ENCODE measurements around the gene MLKL.

The MLKL gene

DNA sequence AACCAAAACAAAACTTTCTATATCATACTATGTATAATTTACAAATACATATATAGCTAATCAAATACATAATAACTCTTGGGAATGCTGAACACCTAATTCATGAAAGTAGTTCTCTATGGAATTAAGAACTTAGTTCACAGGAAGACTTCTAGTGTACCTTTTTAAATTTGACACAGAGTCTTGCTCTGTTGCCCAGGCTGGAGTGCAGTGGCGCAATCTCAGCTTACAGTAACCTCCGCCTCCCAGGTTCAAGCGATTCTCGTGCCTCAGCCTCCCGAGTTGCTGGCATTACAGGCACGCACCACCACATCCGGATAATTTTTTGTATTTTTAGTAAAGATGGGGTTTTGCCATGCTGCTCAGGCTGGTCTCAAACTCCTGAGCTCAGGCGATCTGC, 58.7 kb downstream of the MLKL start:
- no peak for DNase-seq
- H3K27me3 ChIP-seq (replicated peaks in 2 of 5; ENCODE audit: control insufficient read depth in 4 of 5, insufficient read depth in 5 of 5, low read length in 4 of 5) = no peaks in the 10 kb centered on the region
- H3K9me3 ChIP-seq (ENCODE audit: control extremely low read depth in 1 of 5, control insufficient read depth in 4 of 5, insufficient read depth in 2 of 5, low read depth in 1 of 5, low read length in 4 of 5) = no peaks in the 10 kb centered on the region
- H3K4me3 ChIP-seq (ENCODE audit: control insufficient read depth in 1 of 7, extremely low read depth in 1 of 7, insufficient read depth in 4 of 7, low read depth in 2 of 7, low read length in 6 of 7) = no peak overlapping the region
- peaks cover 22 to 81% (median 52%) of the 10 kb centered on the region in 4 experiments for H3K36me3 ChIP-seq (ENCODE audit: control insufficient read depth in 4 of 4, insufficient read depth in 4 of 4, low read length in 3 of 4)
- ChIA-PET POLR2A (no interaction called here), CTCF (interaction anchor here (1.1 kb wide), 1 partner anchor 17 kb away, joined by 3 read pairs; no protein-coding TSS in a partner anchor)
- no peaks in the 10 kb centered on the region for H3K4me1 ChIP-seq (ENCODE audit: control extremely low read depth in 1 of 4, control insufficient read depth in 4 of 4, insufficient read depth in 4 of 4, low read length in 3 of 4)
- 95% methylated on average over 8 of the region's 8 CpGs for WGBS (ENCODE audit: insufficient coverage)
- H3K27ac ChIP-seq (ENCODE audit: insufficient read depth in 1 of 2, low read depth in 1 of 2, low read length in 2 of 2, poor library complexity in 1 of 2, severe bottlenecking in 2 of 2) = no peak overlapping the region

DNA sequence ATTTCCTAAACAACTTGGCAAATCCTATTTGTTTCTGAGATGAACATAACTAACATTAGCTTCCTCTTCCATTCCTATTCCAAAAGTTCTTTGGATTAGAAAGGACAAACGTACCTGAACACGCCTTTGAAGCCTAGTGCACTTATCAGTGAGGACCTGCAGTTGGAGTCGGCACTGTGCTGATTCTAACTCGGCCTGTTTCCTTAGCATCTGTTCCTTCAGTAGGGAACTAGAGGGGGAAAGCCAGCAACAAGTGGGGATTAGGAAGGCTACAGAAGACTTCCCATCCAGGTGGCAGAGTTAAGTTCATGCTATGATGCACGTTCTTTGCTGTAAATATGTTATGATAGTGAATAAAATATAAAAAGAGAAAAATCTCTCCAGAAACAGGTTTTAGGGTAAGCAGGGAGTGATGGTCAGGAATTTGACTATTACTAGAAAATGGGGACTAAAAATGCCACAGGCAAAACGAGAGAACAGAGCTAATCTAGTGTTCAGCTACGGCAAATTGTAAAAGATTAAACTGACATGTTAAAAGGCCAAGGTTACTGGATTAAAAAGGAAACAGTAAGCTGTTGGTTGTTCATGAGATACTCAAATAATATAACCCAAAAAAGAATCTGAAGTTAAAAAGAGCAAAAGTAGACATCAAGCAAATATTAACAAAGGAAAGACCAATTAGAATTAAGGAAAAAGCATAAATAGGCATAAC, 62.8 kb downstream of the MLKL start:
- Histone ChIP-seq H3K9me3 (ENCODE audit: control extremely low read depth in 1 of 5, control insufficient read depth in 4 of 5, insufficient read depth in 2 of 5, low read depth in 1 of 5, low read length in 4 of 5) (no peaks in the 10 kb centered on the region), H3K27me3 (replicated peaks in 2 of 5; ENCODE audit: control insufficient read depth in 4 of 5, insufficient read depth in 5 of 5, low read length in 4 of 5) (no peaks in the 10 kb centered on the region), H3K4me1 (ENCODE audit: control extremely low read depth in 1 of 4, control insufficient read depth in 4 of 4, insufficient read depth in 4 of 4, low read length in 3 of 4) (no peaks in the 10 kb centered on the region), H3K36me3 (ENCODE audit: control insufficient read depth in 4 of 4, insufficient read depth in 4 of 4, low read length in 3 of 4) (peaks cover 8 to 76% (median 52%) of the 10 kb centered on the region in 4 experiments), H3K27ac (ENCODE audit: insufficient read depth in 1 of 2, low read depth in 1 of 2, low read length in 2 of 2, poor library complexity in 1 of 2, severe bottlenecking in 2 of 2) (no peak overlapping the region), H3K4me3 (ENCODE audit: control insufficient read depth in 1 of 7, extremely low read depth in 1 of 7, insufficient read depth in 4 of 7, low read depth in 2 of 7, low read length in 6 of 7) (no peak overlapping the region)
- WGBS (ENCODE audit: insufficient coverage) = 96% methylated on average over 5 of the region's 7 CpGs
- ChIA-PET POLR2A (interaction anchor here (0.7 kb wide), 1 partner anchor 221 kb away, joined by 4 read pairs; no protein-coding TSS in a partner anchor), CTCF (interaction anchor here (1.3 to 3.0 kb wide), 3 partner anchors 11 to 15 kb away, joined by 4 to 12 read pairs (median 5); no protein-coding TSS in a partner anchor)
- DNase-seq = no peak

DNA sequence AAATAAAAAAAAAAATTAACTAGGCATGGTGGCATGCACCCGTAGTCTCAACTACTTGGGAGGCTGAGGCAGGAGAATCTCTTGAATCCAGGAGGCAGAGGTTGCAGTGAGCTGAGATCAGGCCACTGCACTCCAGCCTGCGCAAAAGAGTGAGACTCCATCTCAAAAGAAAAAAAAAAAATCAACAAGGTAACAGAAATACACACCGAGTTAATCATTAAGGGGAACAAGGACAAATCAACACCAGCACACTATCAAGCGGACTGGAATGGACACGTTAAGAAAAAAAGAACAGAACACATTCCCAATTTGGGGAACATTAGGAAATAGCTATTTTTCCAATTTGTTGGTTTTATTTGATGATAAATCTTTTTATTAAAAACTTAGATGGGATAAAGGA, 65.4 kb downstream of the MLKL start:
- CTCF ChIA-PET = interaction anchor here (3.6 kb wide), 1 partner anchor 10 kb away, joined by 10 read pairs; no protein-coding TSS in a partner anchor
- POLR2A ChIA-PET = no interaction called here
- peaks cover 14 to 86% (median 68%) of the 10 kb centered on the region in 4 experiments for H3K36me3 ChIP-seq (ENCODE audit: control insufficient read depth in 4 of 4, insufficient read depth in 4 of 4, low read length in 3 of 4)

DNA sequence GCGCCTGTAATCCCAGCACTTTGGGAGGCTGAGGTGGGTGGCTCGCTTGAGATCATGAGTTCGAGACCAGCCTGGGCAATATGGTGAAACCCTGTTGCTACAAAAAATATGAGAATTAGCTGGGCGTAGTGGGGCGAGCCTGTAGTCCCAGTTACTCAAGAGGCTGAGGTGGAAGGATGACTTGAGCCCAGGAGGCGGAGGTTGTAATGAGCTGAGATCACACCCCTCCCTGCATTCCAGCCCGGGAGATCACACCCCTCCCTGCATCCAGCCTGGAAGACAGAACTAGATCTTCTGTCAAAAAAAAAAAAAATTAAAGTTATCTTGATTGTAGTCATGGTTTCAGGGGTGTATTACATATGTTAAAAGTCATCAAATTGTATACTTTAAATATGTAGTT, 67.0 kb downstream of the MLKL start:
- no peaks in the 10 kb centered on the region for H3K4me1 ChIP-seq (ENCODE audit: control extremely low read depth in 1 of 4, control insufficient read depth in 4 of 4, insufficient read depth in 4 of 4, low read length in 3 of 4)
- no peak for DNase-seq
- H3K27me3 ChIP-seq (replicated peaks in 2 of 5; ENCODE audit: control insufficient read depth in 4 of 5, insufficient read depth in 5 of 5, low read length in 4 of 5) = no peaks in the 10 kb centered on the region
- no peak overlapping the region for H3K27ac ChIP-seq (ENCODE audit: insufficient read depth in 1 of 2, low read depth in 1 of 2, low read length in 2 of 2, poor library complexity in 1 of 2, severe bottlenecking in 2 of 2)
- H3K4me3 ChIP-seq (ENCODE audit: control insufficient read depth in 1 of 7, extremely low read depth in 1 of 7, insufficient read depth in 4 of 7, low read depth in 2 of 7, low read length in 6 of 7) = no peak overlapping the region
- H3K9me3 ChIP-seq (ENCODE audit: control extremely low read depth in 1 of 5, control insufficient read depth in 4 of 5, insufficient read depth in 2 of 5, low read depth in 1 of 5, low read length in 4 of 5) = no peaks in the 10 kb centered on the region
- peaks cover 20 to 90% (median 73%) of the 10 kb centered on the region in 4 experiments for H3K36me3 ChIP-seq (ENCODE audit: control insufficient read depth in 4 of 4, insufficient read depth in 4 of 4, low read length in 3 of 4)
- ChIA-PET CTCF (interaction anchor here (3.6 kb wide), 1 partner anchor 9 kb away, joined by 10 read pairs; no protein-coding TSS in a partner anchor), POLR2A (interaction anchor here (0.7 kb wide), 1 partner anchor 187 kb away, joined by 3 read pairs; no protein-coding TSS in a partner anchor)
- WGBS (ENCODE audit: insufficient coverage) = 96% methylated on average over 3 of the region's 7 CpGs

More for the DNA sequence above, 65.4 kb downstream of the MLKL start:
- no peaks in the 10 kb centered on the region for H3K4me1 ChIP-seq (ENCODE audit: control extremely low read depth in 1 of 4, control insufficient read depth in 4 of 4, insufficient read depth in 4 of 4, low read length in 3 of 4)
- H3K4me3 ChIP-seq (ENCODE audit: control insufficient read depth in 1 of 7, extremely low read depth in 1 of 7, insufficient read depth in 4 of 7, low read depth in 2 of 7, low read length in 6 of 7) = no peak overlapping the region
- WGBS (ENCODE audit: insufficient coverage) = 57% methylated on average over 1 of the region's 5 CpGs
- H3K27ac ChIP-seq (ENCODE audit: insufficient read depth in 1 of 2, low read depth in 1 of 2, low read length in 2 of 2, poor library complexity in 1 of 2, severe bottlenecking in 2 of 2) = no peak overlapping the region
- H3K9me3 ChIP-seq (ENCODE audit: control extremely low read depth in 1 of 5, control insufficient read depth in 4 of 5, insufficient read depth in 2 of 5, low read depth in 1 of 5, low read length in 4 of 5) = no peaks in the 10 kb centered on the region
- DNase-seq = no peak
- H3K27me3 ChIP-seq (replicated peaks in 2 of 5; ENCODE audit: control insufficient read depth in 4 of 5, insufficient read depth in 5 of 5, low read length in 4 of 5) = no peaks in the 10 kb centered on the region

DNA sequence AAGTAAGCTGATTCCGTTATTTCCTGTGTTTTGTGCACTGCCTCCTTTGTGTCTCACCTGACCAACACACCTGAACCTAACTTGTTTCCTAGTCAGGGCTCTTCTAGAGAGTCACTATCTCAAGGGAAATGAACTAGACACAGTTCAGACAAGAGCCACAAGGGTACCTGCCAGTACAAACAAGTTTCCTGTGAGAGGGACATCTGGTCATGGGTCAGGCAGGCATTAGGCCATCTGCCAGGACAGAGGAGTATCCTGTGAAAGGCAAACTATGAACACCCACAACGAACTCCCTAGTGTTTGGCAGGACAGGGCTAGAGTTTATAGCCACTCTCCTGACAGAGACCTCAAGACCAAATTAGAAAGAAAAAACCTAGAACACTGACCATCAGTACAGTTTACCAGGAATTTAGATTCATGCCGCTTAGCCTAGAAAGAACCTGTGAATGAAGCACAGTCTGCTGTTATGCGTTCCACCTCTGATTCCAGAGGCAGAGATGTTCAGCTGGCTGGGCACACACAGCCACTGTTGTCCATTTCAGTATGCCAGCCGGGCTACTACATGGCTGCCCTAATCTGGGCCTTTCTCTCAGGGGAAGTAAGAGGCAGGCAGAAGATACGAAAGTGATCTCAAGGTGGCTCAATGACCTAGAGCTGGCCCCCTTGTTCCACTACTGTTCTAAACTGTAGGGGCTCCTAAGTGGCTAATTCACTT, 73.0 kb downstream of the MLKL start:
- Histone ChIP-seq H3K4me1 (ENCODE audit: control extremely low read depth in 1 of 4, control insufficient read depth in 4 of 4, insufficient read depth in 4 of 4, low read length in 3 of 4) (no peaks in the 10 kb centered on the region), H3K9me3 (ENCODE audit: control extremely low read depth in 1 of 5, control insufficient read depth in 4 of 5, insufficient read depth in 2 of 5, low read depth in 1 of 5, low read length in 4 of 5) (no peaks in the 10 kb centered on the region), H3K27me3 (replicated peaks in 2 of 5; ENCODE audit: control insufficient read depth in 4 of 5, insufficient read depth in 5 of 5, low read length in 4 of 5) (no peaks in the 10 kb centered on the region), H3K27ac (ENCODE audit: insufficient read depth in 1 of 2, low read depth in 1 of 2, low read length in 2 of 2, poor library complexity in 1 of 2, severe bottlenecking in 2 of 2) (no peak overlapping the region), H3K4me3 (ENCODE audit: control insufficient read depth in 1 of 7, extremely low read depth in 1 of 7, insufficient read depth in 4 of 7, low read depth in 2 of 7, low read length in 6 of 7) (no peak overlapping the region), H3K36me3 (ENCODE audit: control insufficient read depth in 4 of 4, insufficient read depth in 4 of 4, low read length in 3 of 4) (peaks cover 32 to 96% (median 79%) of the 10 kb centered on the region in 4 experiments)
- DNase-seq = no peak
- ChIA-PET CTCF (interaction anchor here (0.7 to 1.0 kb wide), 2 partner anchors 10 to 116 kb away, joined by 3 to 4 read pairs; no protein-coding TSS in a partner anchor), POLR2A (no interaction called here)
- WGBS (ENCODE audit: insufficient coverage) = 97% methylated on average over 4 of the region's 6 CpGs

DNA sequence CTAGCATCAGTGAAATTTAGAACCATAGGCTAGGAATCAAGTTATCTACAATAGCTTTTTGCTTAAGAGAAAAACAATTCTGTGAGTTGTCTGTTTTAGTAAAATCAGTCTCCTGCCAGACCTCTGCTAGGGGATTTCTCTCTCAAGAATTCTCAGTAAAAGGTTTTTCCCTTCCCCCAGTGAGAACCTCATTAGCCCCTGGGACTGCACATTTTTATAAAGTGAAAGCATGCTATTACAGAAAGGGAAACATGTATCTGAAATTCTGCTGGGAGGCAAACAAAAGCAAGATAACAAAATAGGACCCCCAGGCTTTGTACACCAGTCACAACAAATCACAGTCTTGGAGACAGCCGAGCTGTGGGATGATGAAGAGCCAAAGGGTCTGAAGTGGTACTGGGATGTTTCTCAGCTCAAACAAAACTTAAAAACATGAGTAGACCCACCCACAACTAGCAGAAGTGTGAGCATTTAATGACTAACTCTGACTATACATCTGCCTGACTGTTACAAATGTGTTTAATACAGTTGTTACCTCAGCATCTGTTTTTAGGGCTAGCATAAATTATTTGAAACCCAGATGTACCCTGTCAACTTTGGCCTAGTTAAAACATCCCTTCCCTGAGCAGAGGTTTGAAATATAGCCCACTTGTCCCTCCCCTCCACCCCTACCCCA, 73.8 kb downstream of the MLKL start:
- no peaks in the 10 kb centered on the region for H3K9me3 ChIP-seq (ENCODE audit: control extremely low read depth in 1 of 5, control insufficient read depth in 4 of 5, insufficient read depth in 2 of 5, low read depth in 1 of 5, low read length in 4 of 5)
- ChIA-PET POLR2A (no interaction called here), CTCF (interaction anchor here (0.7 to 2.3 kb wide), 2 partner anchors 21 to 116 kb away, joined by 3 to 9 read pairs; no protein-coding TSS in a partner anchor)
- H3K4me3 ChIP-seq (ENCODE audit: control insufficient read depth in 1 of 7, extremely low read depth in 1 of 7, insufficient read depth in 4 of 7, low read depth in 2 of 7, low read length in 6 of 7) = no peak overlapping the region
- DNase-seq = no peak
- H3K27me3 ChIP-seq (replicated peaks in 2 of 5; ENCODE audit: control insufficient read depth in 4 of 5, insufficient read depth in 5 of 5, low read length in 4 of 5) = no peaks in the 10 kb centered on the region
- no CpG with 5 or more reads among the region's 1 CpG for WGBS (ENCODE audit: insufficient coverage)
- no peaks in the 10 kb centered on the region for H3K4me1 ChIP-seq (ENCODE audit: control extremely low read depth in 1 of 4, control insufficient read depth in 4 of 4, insufficient read depth in 4 of 4, low read length in 3 of 4)
- no peak overlapping the region for H3K27ac ChIP-seq (ENCODE audit: insufficient read depth in 1 of 2, low read depth in 1 of 2, low read length in 2 of 2, poor library complexity in 1 of 2, severe bottlenecking in 2 of 2)
- peaks cover 31 to 96% (median 80%) of the 10 kb centered on the region in 4 experiments for H3K36me3 ChIP-seq (ENCODE audit: control insufficient read depth in 4 of 4, insufficient read depth in 4 of 4, low read length in 3 of 4)
